ENCODE results near the gene PKM. TPM values are rescaled to one million over a fixed set of nuclear protein-coding genes. Genes with fewer than 3 reads are reported as not detected.

The PKM gene
- total and polyA plus RNA-seq, 2 donors (not counting 3 experiments of a cell fraction or from before 2014, with no cell fraction given), result 689 to 968 TPM

DNA sequence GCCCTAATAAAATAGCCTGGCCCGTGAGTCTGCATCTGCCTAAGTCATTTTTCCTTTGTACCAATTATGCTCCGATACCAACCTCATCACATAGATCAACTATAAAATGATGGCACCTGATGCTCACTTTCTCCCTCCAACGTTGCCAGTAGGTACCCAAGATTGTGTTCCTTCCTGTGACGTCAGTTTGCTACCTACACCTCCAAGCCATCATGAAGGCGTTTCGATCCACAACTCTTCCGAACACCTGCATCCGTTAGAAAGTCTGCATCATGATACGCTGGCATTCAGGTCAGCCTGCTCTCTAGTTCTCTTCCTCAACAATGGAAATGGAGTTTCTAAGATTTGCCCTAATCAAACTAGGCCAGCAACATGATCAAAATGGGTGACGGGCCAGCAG, 7.7 kb downstream of the PKM start:
- CTCF ChIA-PET, result interaction anchor here (1.3 kb wide), 1 partner anchor 24 kb away, joined by 3 read pairs; no protein-coding TSS in a partner anchor
- Histone ChIP-seq H3K4me2 (ENCODE audit: insufficient read depth, low read length) (no peak overlapping the region), H3K4me3 (replicated peaks in 1 of 3; ENCODE audit: insufficient read depth in 1 of 3, low read depth in 1 of 3, low read length in 3 of 3) (no peak overlapping the region), H3K9me1 (replicated peaks; ENCODE audit: control insufficient read depth, extremely low read depth, insufficient read depth, low read length) (no peaks in the 10 kb centered on the region), H3K27me3 (ENCODE audit: control insufficient read depth in 2 of 2, insufficient read depth in 2 of 2, low read length in 2 of 2) (no peaks in the 10 kb centered on the region), H3K36me3 (ENCODE audit: control insufficient read depth in 2 of 2, extremely low read depth in 1 of 2, insufficient read depth in 2 of 2, low read length in 2 of 2) (peaks cover 13 to 21% of the 10 kb centered on the region in 2 experiments), H2AFZ (ENCODE audit: low read depth, low read length) (no peak overlapping the region), H3K4me1 (ENCODE audit: control insufficient read depth, extremely low read depth, insufficient read depth, low read length) (peaks cover 43% of the 10 kb centered on the region), H3K9ac (replicated peaks; ENCODE audit: extremely low read depth, insufficient read depth, low read length) (no peak overlapping the region), H3K27ac (ENCODE audit: insufficient read depth, low read depth, low read length) (no peak overlapping the region), H3K9me3 (replicated peaks; ENCODE audit: control insufficient read depth, insufficient read depth, low read length) (no peaks in the 10 kb centered on the region), H4K20me1 (replicated peaks; ENCODE audit: control insufficient read depth, extremely low read depth, insufficient read depth, low read length) (peaks cover 2% of the 10 kb centered on the region), H3K79me2 (ENCODE audit: control insufficient read depth, insufficient read depth, low read length) (peaks cover 91% of the 10 kb centered on the region)
- BruUV-seq (replicated peaks), result no TSS peak
- dilution Hi-C loops (cut with MboI; ENCODE audit: extremely low pct_ligation_motif_present, low sequenced_read_pairs) (no loop called here), intact Hi-C loops (cut with micrococcal nuclease) (no loop called here)
- FAIRE-seq, result no peak
- DNase-seq (ENCODE audit: low read depth, low spot score), result no peak
- TF ChIP-seq EZH2 (IDR thresholded peaks at IDR 0.05; ENCODE audit: borderline replicate concordance, low read depth, low read length, severe bottlenecking), result no peak
- TF ChIP-seq, protein P1, sequence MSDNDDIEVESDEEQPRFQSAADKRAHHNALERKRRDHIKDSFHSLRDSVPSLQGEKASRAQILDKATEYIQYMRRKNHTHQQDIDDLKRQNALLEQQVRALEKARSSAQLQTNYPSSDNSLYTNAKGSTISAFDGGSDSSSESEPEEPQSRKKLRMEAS (IDR thresholded peaks at IDR 0.05; ENCODE audit: insufficient read depth, insufficient read length), result no peak
- TF ChIP-seq, protein P2, sequence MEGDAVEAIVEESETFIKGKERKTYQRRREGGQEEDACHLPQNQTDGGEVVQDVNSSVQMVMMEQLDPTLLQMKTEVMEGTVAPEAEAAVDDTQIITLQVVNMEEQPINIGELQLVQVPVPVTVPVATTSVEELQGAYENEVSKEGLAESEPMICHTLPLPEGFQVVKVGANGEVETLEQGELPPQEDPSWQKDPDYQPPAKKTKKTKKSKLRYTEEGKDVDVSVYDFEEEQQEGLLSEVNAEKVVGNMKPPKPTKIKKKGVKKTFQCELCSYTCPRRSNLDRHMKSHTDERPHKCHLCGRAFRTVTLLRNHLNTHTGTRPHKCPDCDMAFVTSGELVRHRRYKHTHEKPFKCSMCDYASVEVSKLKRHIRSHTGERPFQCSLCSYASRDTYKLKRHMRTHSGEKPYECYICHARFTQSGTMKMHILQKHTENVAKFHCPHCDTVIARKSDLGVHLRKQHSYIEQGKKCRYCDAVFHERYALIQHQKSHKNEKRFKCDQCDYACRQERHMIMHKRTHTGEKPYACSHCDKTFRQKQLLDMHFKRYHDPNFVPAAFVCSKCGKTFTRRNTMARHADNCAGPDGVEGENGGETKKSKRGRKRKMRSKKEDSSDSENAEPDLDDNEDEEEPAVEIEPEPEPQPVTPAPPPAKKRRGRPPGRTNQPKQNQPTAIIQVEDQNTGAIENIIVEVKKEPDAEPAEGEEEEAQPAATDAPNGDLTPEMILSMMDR (IDR thresholded peaks at IDR 0.05; ENCODE audit: extremely low read depth in 1 of 2, insufficient read depth in 1 of 2, low read depth in 1 of 2, low read length in 2 of 2), result no peak
- TF ChIP-seq JUN (IDR thresholded peaks at IDR 0.05; ENCODE audit: borderline replicate concordance, insufficient read depth, insufficient read length, low read depth), result no peak
- TF ChIP-seq GATA2 (IDR thresholded peaks at IDR 0.05; ENCODE audit: insufficient read depth, insufficient read length, low read depth, low read length), result no peak
- TF ChIP-seq POLR2A (IDR thresholded peaks at IDR 0.05; ENCODE audit: low read depth, low read length), result no peak
- TF ChIP-seq POLR2AphosphoS5 (IDR thresholded peaks at IDR 0.05; ENCODE audit: insufficient read depth, low read depth, low read length), result no peak
- no peak for TF ChIP-seq FOS (IDR thresholded peaks at IDR 0.05; ENCODE audit: borderline replicate concordance, insufficient read depth, low read length)
- TF ChIP-seq MYC (IDR thresholded peaks at IDR 0.05; ENCODE audit: low read depth, low read length), result no peak
- POLR2A ChIA-PET, result no interaction called here
